WTC11 (cell line): ENCODE data around the gene CMPK2. TPM values are rescaled to one million over a fixed set of nuclear protein-coding genes. Genes with fewer than 3 reads are reported as not detected.

ENCODE experiments used
- ATAC-seq: fragments of 200-7000 bp; cut with Tn5 transposase; 2 replicates; pipeline ENCODE4 v1.10.0; 2021; ENCODE audit warnings: mild to moderate bottlenecking, moderate library complexity
- CTCF ChIA-PET: fragments of 300-600 bp; sonication (Branson Sonifier 250); formaldehyde crosslinking; loops from one replicate; lab custom pipeline; 2021; ENCODE audit warnings: antibody characterized with exemption; lab: Charles Lee
- POLR2A ChIA-PET: fragments of 350-600 bp; sonication (Branson Sonifier 250); formaldehyde crosslinking; loops from one replicate; lab custom pipeline; 2021; ENCODE audit warnings: antibody characterized with exemption; lab: Charles Lee
- DNase-seq: peaks from one replicate; pipeline ENCODE4 v3.0.0; 2021; ENCODE audit warnings: low spot score
- H3K27ac Mint-ChIP-seq: 2 replicates; pipeline ENCODE4 v1.8.0; 2021; ENCODE audit warnings: mixed read lengths
- H3K27me3 Mint-ChIP-seq: 2 replicates; pipeline ENCODE4 v1.8.0; 2021; ENCODE audit warnings: low read depth, mild to moderate bottlenecking, moderate library complexity, mixed read lengths
- H3K36me3 Mint-ChIP-seq: 2 replicates; pipeline ENCODE4 v1.8.0; 2021; ENCODE audit warnings: mixed read lengths
- H3K4me1 Mint-ChIP-seq: 2 replicates; pipeline ENCODE4 v1.8.0; 2022; ENCODE audit warnings: mixed read lengths
- H3K4me3 Mint-ChIP-seq: 2 replicates; pipeline ENCODE4 v1.8.0; 2021; ENCODE audit warnings: mild to moderate bottlenecking, moderate library complexity, mixed read lengths
- H3K9me3 Mint-ChIP-seq: 2 replicates; pipeline ENCODE4 v1.8.0; 2021; ENCODE audit warnings: mixed read lengths
- AFF4 ChIP-seq: sonication (generic); formaldehyde crosslinking; IDR thresholded peaks from 2 replicates; pipeline ENCODE4 v1.8.1; 2023; ENCODE audit warnings: mild to moderate bottlenecking, missing genetic modification reagents, borderline replicate concordance
- CREM ChIP-seq: sonication (generic); formaldehyde crosslinking; IDR thresholded peaks from 2 replicates; pipeline ENCODE4 v1.8.1; 2022; ENCODE audit warnings: mild to moderate bottlenecking, missing genetic modification reagents, moderate library complexity
- EMX1 ChIP-seq: fragments of 250-450 bp; sonication (Bioruptor Pico); IDR thresholded peaks from 2 replicates; pipeline ENCODE4 v1.8.0; 2021; ENCODE audit warnings: mild to moderate bottlenecking
- ERG ChIP-seq: fragments of 250-450 bp; sonication (Bioruptor Pico); IDR thresholded peaks from 2 replicates; pipeline ENCODE4 v1.8.0; 2021; ENCODE audit warnings: mild to moderate bottlenecking
- FOXK1 ChIP-seq: sonication (generic); formaldehyde crosslinking; IDR thresholded peaks from 2 replicates; pipeline ENCODE4 v1.8.0; 2022; ENCODE audit warnings: mild to moderate bottlenecking, moderate library complexity, missing genetic modification reagents
- HMGA2 ChIP-seq: fragments of 250-450 bp; sonication (Bioruptor Pico); IDR thresholded peaks from 2 replicates; pipeline ENCODE4 v1.4.0; 2021; ENCODE audit warnings: mild to moderate bottlenecking, moderate library complexity
- JAZF1 ChIP-seq: fragments of 250-450 bp; sonication (Bioruptor Pico); IDR thresholded peaks from 2 replicates; pipeline ENCODE4 v1.9.0; 2021; ENCODE audit warnings: moderate library complexity, mild to moderate bottlenecking, inconsistent platforms
- MLX ChIP-seq: sonication (generic); formaldehyde crosslinking; IDR thresholded peaks from 2 replicates; pipeline ENCODE4 v1.8.1; 2023; ENCODE audit warnings: mild to moderate bottlenecking, missing genetic modification reagents, moderate library complexity
- PREB ChIP-seq: sonication (generic); formaldehyde crosslinking; IDR thresholded peaks from 2 replicates; pipeline ENCODE4 v1.8.1; 2022; ENCODE audit warnings: mild to moderate bottlenecking, missing genetic modification reagents, moderate library complexity, borderline replicate concordance
- SMAD4 ChIP-seq: sonication (generic); formaldehyde crosslinking; IDR thresholded peaks from 2 replicates; pipeline ENCODE4 v1.8.0; 2022; ENCODE audit warnings: mild to moderate bottlenecking, missing genetic modification reagents
- SOX15 ChIP-seq: fragments of 250-450 bp; sonication (Bioruptor Pico); IDR thresholded peaks from 2 replicates; pipeline ENCODE4 v1.9.0; 2021; ENCODE audit warnings: mild to moderate bottlenecking
- TCF7 ChIP-seq: sonication (generic); formaldehyde crosslinking; IDR thresholded peaks from 2 replicates; pipeline ENCODE4 v1.8.0; 2022; ENCODE audit warnings: mild to moderate bottlenecking, low read depth, missing genetic modification reagents, moderate library complexity
- ZNF232 ChIP-seq: sonication (generic); formaldehyde crosslinking; IDR thresholded peaks from 2 replicates; pipeline ENCODE4 v1.8.0; 2022; ENCODE audit warnings: mild to moderate bottlenecking, missing genetic modification reagents
- ZNF416 ChIP-seq: fragments of 250-450 bp; sonication (Bioruptor Pico); IDR thresholded peaks from 2 replicates; pipeline ENCODE4 v1.9.0; 2021; ENCODE audit warnings: mild to moderate bottlenecking, inconsistent platforms
- ZNF425 ChIP-seq: fragments of 250-450 bp; sonication (Bioruptor Pico); conservative IDR thresholded peaks from 2 replicates; pipeline ENCODE4 v1.9.0; 2021; ENCODE audit warnings: mild to moderate bottlenecking
- ZNF671 ChIP-seq: fragments of 250-450 bp; sonication (Bioruptor Pico); IDR thresholded peaks from 2 replicates; pipeline ENCODE4 v1.8.0; 2021; ENCODE audit warnings: mild to moderate bottlenecking
- total RNA-seq: library from RNA; stranded (reverse); gene quantifications from 3 replicates; pipeline ENCODE4 v1.2.3, GENCODE V29; 2021
- TF ChIP-seq, protein P1 (sequence below): fragments of 250-450 bp; sonication (Bioruptor Pico); IDR thresholded peaks from 2 replicates; pipeline ENCODE4 v1.9.0; 2021; ENCODE audit warnings: moderate library complexity, mild to moderate bottlenecking, inconsistent platforms, borderline replicate concordance
- TF ChIP-seq, protein P2 (sequence below): fragments of 250-450 bp; sonication (Bioruptor Pico); IDR thresholded peaks from 2 replicates; pipeline ENCODE4 v2.1.2; 2022; ENCODE audit warnings: mild to moderate bottlenecking, moderate library complexity

Gene CMPK2
- total RNA-seq, 1 experiment from 2014 or later, result 0.13 TPM

DNA sequence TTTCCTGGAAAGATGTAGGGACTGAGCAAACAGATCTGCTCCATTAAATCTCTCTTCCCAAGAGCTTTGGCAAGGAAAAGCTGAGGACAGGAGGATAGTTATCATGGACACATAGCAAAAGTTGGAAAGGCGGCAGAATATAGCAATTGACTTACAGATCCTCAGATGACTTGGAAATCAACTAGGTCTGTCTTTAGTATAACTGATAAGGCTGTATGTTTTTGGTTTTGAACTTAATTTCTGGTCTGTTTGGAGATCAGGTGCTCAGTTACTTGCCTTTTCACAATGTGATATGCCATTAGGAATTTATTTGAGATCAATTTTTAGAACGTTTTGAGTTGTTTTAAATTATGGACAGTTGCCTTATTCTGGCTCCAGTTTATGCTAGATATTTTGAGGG is 19.8 kb upstream of the CMPK2 start (continued):
- TF ChIP-seq, protein P1, sequence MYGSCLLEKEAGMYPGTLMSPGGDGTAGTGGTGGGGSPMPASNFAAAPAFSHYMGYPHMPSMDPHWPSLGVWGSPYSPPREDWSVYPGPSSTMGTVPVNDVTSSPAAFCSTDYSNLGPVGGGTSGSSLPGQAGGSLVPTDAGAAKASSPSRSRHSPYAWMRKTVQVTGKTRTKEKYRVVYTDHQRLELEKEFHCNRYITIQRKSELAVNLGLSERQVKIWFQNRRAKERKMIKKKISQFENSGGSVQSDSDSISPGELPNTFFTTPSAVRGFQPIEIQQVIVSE (CRISPR knock-in tag), result no peak
- no peak for TF ChIP-seq JAZF1

GRCh38 chr2:6883448-6884122 is 17.9 kb upstream of the CMPK2 start:
- ChIA-PET CTCF (no interaction called here), POLR2A (no interaction called here)
- ATAC-seq, result no peak
- Mint-ChIP-seq H3K4me1 (no peaks in the 10 kb centered on the region), H3K9me3 (peaks cover 87% of the 10 kb centered on the region), H3K27me3 (peaks cover 23% of the 10 kb centered on the region)
- DNase-seq, result no peak
- TF ChIP-seq SMAD4 (no peak), PREB (no peak), AFF4 (CRISPR knock-in tag) (no peak), ZNF671 (CRISPR knock-in tag) (no peak), ZNF416 (no peak), TCF7 (no peak), ERG (CRISPR knock-in tag) (no peak)
- TF ChIP-seq, all 79 proteins: peak for 0
- Mint-ChIP-seq H3K27ac (no peak overlapping the region), H3K36me3 (peaks cover 50% of the 10 kb centered on the region), H3K4me3 (no peak overlapping the region)

DNA sequence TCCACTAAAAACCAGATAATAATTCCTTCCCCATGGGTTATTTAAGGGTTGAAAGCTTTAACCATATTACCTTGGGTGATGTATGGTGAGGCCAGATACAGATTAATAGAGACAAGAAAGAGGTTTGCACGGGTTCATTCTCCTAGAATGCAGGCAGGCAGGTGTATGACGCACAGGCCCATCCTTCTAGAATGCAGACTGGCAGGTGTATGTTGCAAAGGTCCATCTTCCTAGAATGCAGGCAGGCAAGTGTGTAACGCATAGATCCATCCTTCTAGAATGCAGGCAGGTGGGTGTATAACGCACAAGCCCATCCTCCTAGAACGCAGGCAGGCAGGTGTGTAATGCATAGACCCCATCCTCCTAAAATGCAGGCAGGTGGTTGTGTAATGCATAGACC is 15.8 kb upstream of the CMPK2 start:
- H3K27ac Mint-ChIP-seq, result no peak overlapping the region
- H3K9me3 Mint-ChIP-seq, result peaks cover 92% of the 10 kb centered on the region
- DNase-seq, result no peak
- H3K4me1 Mint-ChIP-seq, result no peaks in the 10 kb centered on the region
- peaks cover 50% of the 10 kb centered on the region for H3K36me3 Mint-ChIP-seq
- ChIA-PET POLR2A (no interaction called here), CTCF (no interaction called here)
- H3K27me3 Mint-ChIP-seq, result peaks cover 23% of the 10 kb centered on the region
- no peak for ATAC-seq
- no peak overlapping the region for H3K4me3 Mint-ChIP-seq
- TF ChIP-seq MLX (CRISPR knock-in tag), result no peak
- TF ChIP-seq ZNF425 (CRISPR knock-in tag), result no peak
- no peak for TF ChIP-seq AFF4 (CRISPR knock-in tag)
- no peak for TF ChIP-seq SOX15 (CRISPR knock-in tag)
- TF ChIP-seq, protein P2, sequence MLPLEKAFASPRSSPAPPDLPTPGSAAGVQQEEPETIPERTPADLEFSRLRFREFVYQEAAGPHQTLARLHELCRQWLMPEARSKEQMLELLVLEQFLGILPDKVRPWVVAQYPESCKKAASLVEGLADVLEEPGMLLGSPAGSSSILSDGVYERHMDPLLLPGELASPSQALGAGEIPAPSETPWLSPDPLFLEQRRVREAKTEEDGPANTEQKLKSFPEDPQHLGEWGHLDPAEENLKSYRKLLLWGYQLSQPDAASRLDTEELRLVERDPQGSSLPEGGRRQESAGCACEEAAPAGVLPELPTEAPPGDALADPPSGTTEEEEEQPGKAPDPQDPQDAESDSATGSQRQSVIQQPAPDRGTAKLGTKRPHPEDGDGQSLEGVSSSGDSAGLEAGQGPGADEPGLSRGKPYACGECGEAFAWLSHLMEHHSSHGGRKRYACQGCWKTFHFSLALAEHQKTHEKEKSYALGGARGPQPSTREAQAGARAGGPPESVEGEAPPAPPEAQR (CRISPR knock-in tag), result no peak
- no peak for TF ChIP-seq HMGA2 (CRISPR knock-in tag)
- TF ChIP-seq FOXK1 (CRISPR knock-in tag), result no peak
- no peak for TF ChIP-seq EMX1 (CRISPR knock-in tag)
- no peak for TF ChIP-seq CREM (CRISPR knock-in tag)
- TF ChIP-seq ZNF232 (CRISPR knock-in tag), result no peak
